ENCODE data around the gene GPR153. TPM values are rescaled to one million over a fixed set of nuclear protein-coding genes. Genes with fewer than 3 reads are reported as not detected.
A peak's percentile ranks its signal among the peaks of the same experiment; 100 is the strongest.

The GPR153 gene
- total RNA-seq, 1 experiment from 2014 or later, result 6.1 TPM

GRCh38 chr1:6248161-6248776, 12.6 kb downstream of the GPR153 start:
- Histone ChIP-seq H3K9ac (ENCODE audit: low read length) (no peak overlapping the region), H4K20me1 (ENCODE audit: insufficient read depth) (no peaks in the 10 kb centered on the region), H3K9me3 (ENCODE audit: control insufficient read depth in 1 of 2, insufficient read depth in 1 of 2, low read depth in 1 of 2, low read length in 2 of 2) (no peaks in the 10 kb centered on the region), H3K36me3 (ENCODE audit: control insufficient read depth in 1 of 2, insufficient read depth in 2 of 2, low read length in 2 of 2) (no peaks in the 10 kb centered on the region), H3K4me1 (ENCODE audit: control insufficient read depth in 1 of 2, insufficient read depth in 2 of 2, low read length in 2 of 2) (peaks cover 17 to 34% of the 10 kb centered on the region in 2 experiments; a peak in 3 of 4 replicates), H3K79me2 (ENCODE audit: insufficient read depth, low read length) (no peaks in the 10 kb centered on the region), H3K4me3 (replicated peaks in 1 of 2; ENCODE audit: low read depth in 1 of 2, low read length in 2 of 2) (peak overlapping the region in 1 of 2 experiments; percentile 53; a peak in 1 of 4 replicates), H3K27me3 (ENCODE audit: insufficient read depth, low read length) (no peaks in the 10 kb centered on the region), H3K4me2 (ENCODE audit: low read length) (peak overlapping the region; percentile 90), H2AFZ (ENCODE audit: low read depth, low read length, poor library complexity, severe bottlenecking) (no peak overlapping the region), H3K9me2 (ENCODE audit: insufficient read depth) (no peaks in the 10 kb centered on the region), H3K27ac (ENCODE audit: low read depth, low read length) (no peak overlapping the region; the same call in 1 of the 2 replicates)
- ChIA-PET POLR2A (no interaction called here), RAD21 (ENCODE audit: low non-redundant PET in 1 of 2, low total read pairs in 2 of 2, uncharacterized antibody in 2 of 2, unreplicated experiment in 2 of 2) (interaction anchor here in 1 of 2 experiments (2.8 kb wide), 1 partner anchor 96 kb away, joined by 10 read pairs; no protein-coding TSS in a partner anchor), CTCF (interaction anchor here (1.1 to 5.0 kb wide), 5 partner anchors 10 to 191 kb away, joined by 3 to 39 read pairs (median 6); partner anchors contain the start of gene ICMT)
- TF ChIP-seq ZBTB33 (IDR thresholded peaks at IDR 0.05; ENCODE audit: extremely low read depth, insufficient replicate concordance, low read length), result no peak
- no TSS peak for BruUV-seq (replicated peaks)
- ATAC-seq, result no peak
- intact Hi-C loops (cut with micrococcal nuclease), result loop anchor here (5.0 kb wide), 1 partner anchor 959 kb away; no protein-coding TSS in a partner anchor
- DNase-seq (ENCODE audit: low read depth, low spot score), result no peak

- POLR2A ChIA-PET, result no interaction called here
- TSS peak; percentile 38 for BruUV-seq (replicated peaks)
These were observed 13.2 kb downstream of the GPR153 start for GRCh38 chr1:6247651-6248050.

More at GRCh38 chr1:6247651-6248050, 13.2 kb downstream of the GPR153 start:
- intact Hi-C loops (cut with micrococcal nuclease), result loop anchor here (2.0 to 5.0 kb wide), 3 partner anchors 191 to 960 kb away; no protein-coding TSS in a partner anchor
- ATAC-seq, result no peak
- ChIA-PET RAD21 (ENCODE audit: low non-redundant PET in 1 of 2, low total read pairs in 2 of 2, uncharacterized antibody in 2 of 2, unreplicated experiment in 2 of 2) (interaction anchor here (0.9 to 2.8 kb wide), 2 partner anchors 96 to 158 kb away, joined by 4 to 10 read pairs; no protein-coding TSS in a partner anchor), CTCF (interaction anchor here (1.6 to 5.0 kb wide), 7 partner anchors 10 to 192 kb away, joined by 4 to 39 read pairs (median 29); partner anchors contain the start of genes ICMT and RNF207)
- peaks cover 17 to 38% of the 10 kb centered on the region in 2 experiments; a peak in 3 of 4 replicates for H3K4me1 ChIP-seq (ENCODE audit: control insufficient read depth in 1 of 2, insufficient read depth in 2 of 2, low read length in 2 of 2)
- H3K36me3 ChIP-seq (ENCODE audit: control insufficient read depth in 1 of 2, insufficient read depth in 2 of 2, low read length in 2 of 2), result no peaks in the 10 kb centered on the region
- no peak for DNase-seq (ENCODE audit: low read depth, low spot score)
- H3K27me3 ChIP-seq (ENCODE audit: insufficient read depth, low read length), result no peaks in the 10 kb centered on the region
- no peaks in the 10 kb centered on the region for H3K79me2 ChIP-seq (ENCODE audit: insufficient read depth, low read length)
- H4K20me1 ChIP-seq (ENCODE audit: insufficient read depth), result no peaks in the 10 kb centered on the region
- no peak overlapping the region for H3K27ac ChIP-seq (ENCODE audit: low read depth, low read length)
- H3K9me2 ChIP-seq (ENCODE audit: insufficient read depth), result no peaks in the 10 kb centered on the region
- no peaks in the 10 kb centered on the region for H3K9me3 ChIP-seq (ENCODE audit: control insufficient read depth in 1 of 2, insufficient read depth in 1 of 2, low read depth in 1 of 2, low read length in 2 of 2)
- no peak overlapping the region for H3K4me2 ChIP-seq (ENCODE audit: low read length)
- H3K4me3 ChIP-seq (replicated peaks in 1 of 2; ENCODE audit: low read depth in 1 of 2, low read length in 2 of 2), result no peak overlapping the region
- H3K9ac ChIP-seq (ENCODE audit: low read length), result no peak overlapping the region
- H2AFZ ChIP-seq (ENCODE audit: low read depth, low read length, poor library complexity, severe bottlenecking), result no peak overlapping the region
- TF ChIP-seq ZNF274 (IDR thresholded peaks at IDR 0.05; ENCODE audit: low read depth, low read length) (no peak), CBX3 (IDR thresholded peaks at IDR 0.05; ENCODE audit: low read depth) (no peak), RAD21 (IDR thresholded peaks at IDR 0.05; ENCODE audit: low read depth) (no peak), JUND (IDR thresholded peaks at IDR 0.05) (no peak), SIN3A (IDR thresholded peaks at IDR 0.05; ENCODE audit: low read depth) (no peak), POLR2A (IDR thresholded peaks at IDR 0.05; ENCODE audit: borderline replicate concordance, extremely low read depth, insufficient read depth, insufficient read length) (no peak), MAX (IDR thresholded peaks at IDR 0.05) (no peak), ZBTB33 (IDR thresholded peaks at IDR 0.05; ENCODE audit: extremely low read depth, insufficient replicate concordance, low read length) (no peak)
